DMS114 treated with DMSO at 0.1 percent for 48 hours (cell line): ENCODE results near the gene PDIA5.
"Not testable (repeated sequence)": the region's sequence is repeated elsewhere in the genome, so short reads cannot be mapped to it uniquely, and the experiment has no call there.

Experiments
- DNase-seq: peaks from one replicate; lab custom pipeline; 2025; ENCODE audit not compliant: unreplicated experiment; lab: John Stamatoyannopoulos, UW

PDIA5 gene

DNA sequence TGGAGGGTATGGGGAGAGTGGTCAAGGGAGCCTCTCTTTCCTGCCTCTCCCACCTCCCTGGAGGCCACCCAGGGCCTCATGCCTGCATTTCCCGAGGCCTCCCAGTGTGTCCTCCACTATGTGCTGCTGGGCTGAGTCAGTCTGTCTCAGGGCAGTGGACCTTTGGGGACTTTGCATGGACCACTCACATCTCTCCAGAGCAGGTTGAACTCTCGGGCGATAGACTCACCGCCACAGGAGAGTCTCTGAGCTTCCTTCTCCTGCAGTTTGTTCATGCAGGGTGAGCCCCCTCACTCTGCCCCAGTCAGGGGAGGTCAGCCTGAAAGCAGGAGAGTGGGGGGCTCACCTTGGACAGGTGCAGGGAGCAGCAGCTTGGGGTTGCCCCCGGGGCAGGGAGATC lies 74.5 kb downstream of the PDIA5 start:
- DNase-seq, result no peak

DNA sequence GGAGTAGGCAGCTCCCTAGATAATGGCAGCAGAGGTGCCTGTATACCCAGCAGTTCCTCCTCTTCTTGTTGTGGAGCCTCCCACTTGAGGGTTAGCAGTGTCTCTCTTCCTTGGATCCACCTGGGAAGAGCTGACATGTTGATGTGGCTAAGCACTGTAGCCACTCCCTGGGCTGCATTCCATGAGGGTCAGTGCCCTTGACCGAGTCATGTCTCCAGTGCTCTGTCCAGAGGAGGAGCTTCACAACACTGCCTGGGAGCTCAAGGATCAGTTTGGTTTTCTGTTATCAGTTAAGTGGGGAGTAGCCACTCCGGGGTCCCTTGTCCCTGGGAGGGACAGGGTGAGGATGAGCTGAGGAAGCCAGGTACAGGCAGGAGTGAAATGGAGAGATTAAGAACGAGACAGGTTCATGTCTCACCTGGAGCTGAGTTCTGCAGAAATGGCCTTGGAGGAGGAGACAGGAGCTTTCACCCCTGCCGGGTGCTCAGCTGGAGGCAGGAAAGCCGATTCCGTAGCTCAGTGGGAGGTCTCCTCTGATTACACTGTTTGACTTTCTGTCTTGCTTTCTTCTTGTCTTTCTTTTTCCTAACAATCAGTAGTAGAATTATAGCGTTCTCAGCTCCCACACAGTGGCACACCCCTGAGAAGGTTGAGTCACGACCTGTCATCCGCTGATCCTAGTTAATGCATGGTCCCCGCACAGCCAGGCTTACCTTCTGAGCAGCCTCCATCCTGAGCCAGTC lies 77.0 kb downstream of the PDIA5 start:
- DNase-seq, result no peak

DNA sequence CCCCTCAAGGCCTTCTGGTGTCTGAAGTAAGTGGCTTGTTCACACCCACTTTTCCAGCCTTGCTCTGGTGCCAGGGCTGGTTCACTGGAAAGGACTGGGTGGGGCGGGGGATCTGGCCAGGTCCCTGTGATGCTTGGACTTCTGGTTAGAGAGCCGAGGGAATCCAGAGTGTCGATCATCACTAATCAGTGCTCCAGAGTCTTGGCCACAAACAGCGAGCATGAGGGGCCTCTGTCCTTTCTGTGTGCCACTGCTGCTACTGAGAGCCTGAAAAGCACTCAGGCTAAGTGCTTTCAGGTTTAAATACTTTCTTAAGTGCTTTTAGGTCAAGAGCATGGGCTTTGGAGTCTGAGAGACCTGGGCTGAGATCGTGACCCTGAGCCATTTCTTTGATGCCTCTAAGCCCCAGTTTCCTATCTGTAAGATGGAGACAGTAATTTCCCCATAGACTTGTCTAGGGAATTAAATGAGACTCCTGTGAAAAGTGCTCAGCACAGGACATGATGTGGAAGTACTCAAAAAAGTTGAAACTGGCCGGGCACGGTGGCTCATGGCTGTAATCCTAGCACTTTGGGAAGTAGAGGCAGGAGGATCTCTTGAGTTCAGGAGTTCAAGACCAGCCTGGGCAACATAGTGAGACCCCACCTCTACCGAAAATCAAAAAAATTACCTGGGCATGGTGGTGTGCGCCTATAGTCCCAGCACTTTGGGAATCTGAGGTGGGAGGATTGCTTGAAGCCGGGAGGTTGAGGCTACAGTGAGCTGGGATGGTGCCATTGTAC lies 81.1 kb downstream of the PDIA5 start:
- no peak for DNase-seq

DNA sequence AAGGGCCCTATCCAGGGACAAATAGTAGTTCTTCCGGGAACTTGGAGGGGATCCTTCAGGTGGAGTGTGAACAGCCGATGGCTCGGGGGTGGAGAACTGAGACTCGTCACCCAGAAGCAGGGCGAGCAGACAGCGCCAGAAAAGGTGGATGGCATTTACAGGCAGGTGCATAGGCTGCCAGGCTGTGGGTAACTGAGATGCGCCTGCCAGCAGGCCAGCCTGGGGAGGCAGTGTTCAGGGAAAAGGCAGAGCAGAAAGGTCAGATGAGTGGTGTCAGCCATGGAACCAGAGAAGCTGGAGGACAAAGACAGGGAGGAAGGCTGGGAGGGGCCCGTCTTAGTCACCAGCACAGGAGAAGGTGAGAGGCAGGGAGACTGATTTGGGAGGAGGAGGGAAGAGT lies 81.9 kb downstream of the PDIA5 start:
- DNase-seq, result no peak

DNA sequence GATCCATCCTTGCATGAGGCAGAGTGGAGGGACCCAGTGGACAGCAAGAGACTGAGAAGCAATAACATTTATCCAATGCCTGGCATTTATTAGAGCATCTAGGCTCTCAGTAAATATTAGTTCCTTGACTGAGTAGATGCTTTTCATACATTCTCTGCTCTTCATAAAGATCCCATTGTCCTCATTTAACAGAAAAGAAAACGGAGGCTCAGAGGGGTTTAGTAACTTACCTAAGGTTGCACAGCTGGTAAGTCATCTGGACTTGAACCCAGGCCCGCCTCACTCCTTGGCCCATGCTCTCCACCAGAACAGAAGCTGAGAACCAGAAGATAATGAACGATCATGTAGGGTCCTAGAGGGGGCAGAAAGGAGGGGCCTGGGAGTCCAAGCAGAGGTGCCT lies 82.7 kb downstream of the PDIA5 start:
- no peak for DNase-seq

DNA sequence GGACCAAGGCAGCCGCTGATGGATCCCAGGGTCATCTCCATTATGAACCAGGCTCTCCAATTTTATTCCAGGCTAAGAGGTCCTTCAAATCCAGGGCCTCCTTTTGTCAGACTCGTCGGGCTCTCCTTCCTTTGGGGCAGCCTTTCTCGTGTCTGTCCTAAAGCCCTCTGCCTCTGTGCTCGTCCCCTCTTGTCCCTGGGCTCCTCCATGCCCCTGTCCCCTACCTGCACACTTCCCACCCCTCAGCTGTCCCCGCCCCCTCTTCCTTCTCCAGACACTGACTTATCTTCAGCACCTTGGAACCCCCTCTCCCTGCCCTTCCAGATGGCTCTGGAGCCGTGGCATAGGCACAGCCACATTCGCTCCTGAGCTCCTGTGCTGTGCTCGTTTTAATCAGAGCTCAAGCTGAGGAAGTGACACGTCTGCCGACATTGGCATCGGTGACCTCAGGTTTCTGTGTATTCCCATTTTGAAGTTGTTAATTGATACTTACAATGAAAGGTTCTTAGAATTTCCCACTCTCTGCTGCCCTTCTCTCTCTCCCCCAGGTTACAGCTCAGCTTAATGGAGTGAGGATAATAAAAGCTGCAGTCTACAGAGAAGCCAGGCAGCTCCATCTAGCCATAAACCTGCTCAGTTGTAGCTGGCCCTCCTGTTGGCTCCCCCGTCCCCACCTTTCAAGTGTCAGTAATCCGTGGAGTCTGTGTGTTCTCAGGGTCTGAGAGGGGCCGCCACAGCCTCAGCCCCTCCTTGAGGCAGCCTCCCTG lies 83.8 kb downstream of the PDIA5 start:
- DNase-seq, result no peak

DNA sequence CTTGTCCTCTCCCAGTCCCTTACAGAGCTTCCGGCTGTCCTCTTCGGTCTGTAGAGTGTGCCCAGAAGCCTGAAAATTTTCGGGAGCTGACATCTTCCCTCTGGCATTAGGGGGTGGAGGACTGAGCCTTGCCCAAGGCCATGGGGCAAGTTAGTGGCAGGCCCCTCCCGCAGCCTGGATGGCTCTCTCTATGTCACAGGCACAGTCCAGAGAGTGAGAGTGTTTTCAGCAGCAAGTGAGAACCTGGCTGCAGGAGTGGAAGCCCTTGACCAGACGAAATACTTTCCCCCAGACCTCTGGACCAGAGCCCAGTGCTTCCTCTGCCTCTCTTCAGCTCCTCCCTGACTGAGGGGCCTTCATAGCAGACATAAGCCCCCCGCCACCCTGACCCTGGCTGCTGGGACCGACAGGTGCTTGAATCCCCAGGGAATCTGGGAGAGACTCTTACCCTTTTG lies 84.5 kb downstream of the PDIA5 start:
- no peak for DNase-seq

DNA sequence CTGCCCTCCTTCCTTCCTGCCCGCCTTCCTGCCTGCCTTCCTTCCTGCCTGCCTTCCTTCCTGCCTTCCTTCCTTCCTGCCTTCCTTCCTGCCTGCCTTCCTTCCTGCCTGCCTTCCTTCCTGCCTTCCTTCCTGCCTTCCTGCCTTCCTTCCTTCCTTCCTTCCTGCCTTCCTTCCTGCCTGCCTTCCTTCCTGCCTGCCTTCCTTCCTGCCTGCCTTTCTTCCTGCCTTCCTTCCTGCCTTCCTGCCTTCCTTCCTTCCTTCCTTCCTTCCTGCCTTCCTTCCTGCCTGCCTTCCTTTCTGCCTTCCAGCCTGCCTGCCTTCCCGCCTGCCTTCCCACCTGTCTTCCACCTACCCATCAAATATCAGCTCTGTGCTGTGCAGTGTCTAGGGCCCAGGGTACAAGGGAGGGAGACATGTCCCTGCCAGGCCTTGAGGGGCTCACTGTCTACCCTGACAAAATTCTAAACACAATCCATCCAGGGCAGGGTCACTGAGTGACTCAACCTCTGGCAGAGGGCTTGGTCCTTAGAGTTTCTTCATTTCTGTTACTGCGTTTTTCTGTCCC lies 85.1 kb downstream of the PDIA5 start:
- DNase-seq, result not testable (repeated sequence)

DNA sequence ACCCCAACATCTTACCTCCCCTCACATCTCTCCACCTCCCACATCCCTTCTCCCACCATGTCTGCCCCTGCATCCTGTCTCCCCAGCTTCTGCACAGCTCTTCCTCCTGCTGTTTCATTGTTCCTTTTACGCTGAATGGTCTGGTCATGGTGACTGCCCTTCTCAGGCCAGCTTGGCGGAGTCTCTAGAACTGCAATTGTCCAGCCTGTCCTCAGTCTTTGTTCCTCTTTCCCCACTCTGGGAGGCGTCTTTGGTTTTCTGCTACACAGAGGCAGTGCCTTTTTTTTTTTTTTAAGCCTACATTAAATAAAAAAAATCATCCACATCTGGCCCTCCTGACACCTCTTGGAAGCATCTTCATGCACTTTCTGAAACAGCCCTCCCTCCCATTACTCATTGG lies 85.9 kb downstream of the PDIA5 start:
- DNase-seq, result no peak

DNA sequence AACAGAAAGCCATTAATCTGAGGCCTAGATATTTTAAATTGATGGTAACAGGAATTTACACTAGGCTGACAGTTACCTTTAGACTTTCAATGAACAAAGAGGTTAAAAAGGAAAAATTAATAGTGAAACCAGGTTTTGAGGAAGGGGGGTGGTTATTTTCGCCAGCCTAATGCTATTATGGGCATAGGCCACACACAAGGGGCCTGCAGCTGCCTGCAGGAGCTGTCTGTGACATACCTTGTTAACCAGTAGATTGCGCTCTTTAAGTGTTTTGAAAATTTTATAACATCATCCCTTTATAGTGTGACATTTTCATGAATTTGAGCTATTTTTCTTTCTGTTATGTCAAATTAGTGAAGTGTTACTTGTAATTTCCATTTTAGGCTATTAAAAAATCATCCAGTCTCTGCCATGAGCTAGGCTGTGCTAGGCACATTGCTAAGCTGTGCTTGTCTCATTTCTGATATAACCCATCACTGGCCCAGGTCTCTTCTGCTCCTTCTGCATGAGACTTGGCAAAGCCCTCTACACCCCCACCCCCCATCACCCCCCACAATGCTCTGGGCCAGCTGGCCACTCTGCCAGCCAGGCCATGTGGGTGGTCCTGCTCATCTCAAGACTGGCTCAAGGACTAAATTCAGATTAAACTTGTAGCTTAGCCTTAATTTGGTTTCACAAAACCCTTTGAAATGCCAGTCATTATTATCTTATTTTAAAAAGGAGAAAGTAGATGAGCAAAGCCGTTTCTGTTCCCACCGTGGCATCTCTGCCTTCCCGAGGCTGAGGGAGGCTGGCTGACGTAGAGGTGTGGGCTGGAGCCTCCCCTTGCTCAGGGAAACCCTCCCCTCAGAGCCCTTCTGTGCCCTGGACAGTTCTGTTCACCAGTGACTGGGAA lies 86.5 kb downstream of the PDIA5 start:
- DNase-seq, result no peak

DNA sequence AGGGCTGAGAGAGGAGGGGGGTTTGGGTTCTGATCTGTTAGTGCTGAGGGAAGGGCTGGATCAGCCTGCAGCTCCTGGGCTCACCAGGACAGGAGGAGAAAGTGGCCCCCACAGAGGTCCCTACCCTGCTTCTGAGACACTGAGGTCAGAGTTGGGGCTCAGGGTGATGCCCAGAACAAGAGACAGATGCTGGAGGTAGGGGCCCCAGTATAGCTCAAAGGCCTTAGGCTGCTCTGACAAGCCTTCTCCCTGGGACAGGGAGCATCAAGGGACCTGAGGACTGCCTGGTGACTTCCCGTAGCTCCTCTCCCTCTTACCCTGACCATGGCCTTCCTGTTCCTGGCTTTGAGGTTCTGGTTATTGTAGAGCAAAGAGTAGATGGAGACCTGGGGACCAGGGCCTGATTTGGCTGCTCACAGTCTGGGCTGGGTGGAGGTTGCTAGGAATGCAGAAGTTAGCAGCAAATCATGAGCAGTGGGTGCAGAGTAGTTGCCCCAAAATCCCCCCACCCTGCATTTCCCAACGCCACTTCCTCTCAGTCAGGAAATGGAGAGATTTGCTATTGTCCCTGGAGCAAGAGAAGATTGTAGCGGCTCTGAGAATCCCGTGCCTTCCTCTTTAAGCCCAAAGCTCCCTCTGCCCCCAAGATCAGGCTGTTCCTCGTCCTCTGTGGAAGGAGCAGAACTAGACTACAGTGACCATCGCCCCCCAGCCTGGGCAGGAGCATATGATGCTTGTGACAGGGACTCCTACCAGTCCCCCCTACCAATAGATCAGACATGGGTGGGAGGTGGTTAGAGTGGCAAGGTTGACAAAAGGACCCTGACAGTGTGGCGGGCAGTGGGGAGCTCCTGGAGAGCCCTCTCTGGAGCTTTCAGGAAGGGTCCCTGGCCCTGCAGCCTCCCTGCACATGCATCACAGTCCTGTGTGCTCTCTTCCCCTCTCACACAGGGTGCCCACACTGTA lies 87.5 kb downstream of the PDIA5 start:
- no peak for DNase-seq

DNA sequence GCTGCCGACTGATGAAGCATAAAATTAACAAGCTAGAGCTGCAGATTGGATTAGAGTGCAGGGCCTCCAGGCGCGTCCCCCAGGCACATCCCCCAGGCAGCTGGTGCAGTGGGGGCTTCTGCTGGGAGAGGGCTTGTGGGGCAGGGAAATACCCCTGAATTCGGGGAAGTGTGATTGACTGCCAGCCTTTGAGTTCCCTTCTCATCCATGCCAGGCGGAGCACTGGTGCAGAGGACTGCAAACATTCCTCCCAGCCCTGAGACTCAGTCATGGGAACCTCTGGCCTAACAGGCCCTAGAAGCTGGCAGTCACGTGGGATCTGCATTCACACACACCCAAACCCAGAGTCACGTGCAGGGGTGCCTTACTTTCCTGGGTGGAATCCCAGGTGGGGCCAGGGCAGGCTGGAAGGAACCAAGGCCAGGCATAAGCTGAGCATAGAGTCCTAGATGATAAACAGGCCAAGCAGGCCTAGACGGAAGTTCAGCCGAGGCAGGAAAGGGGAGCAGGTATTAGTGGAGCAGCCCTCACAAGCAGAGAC lies 88.7 kb downstream of the PDIA5 start:
- DNase-seq, result no peak

DNA sequence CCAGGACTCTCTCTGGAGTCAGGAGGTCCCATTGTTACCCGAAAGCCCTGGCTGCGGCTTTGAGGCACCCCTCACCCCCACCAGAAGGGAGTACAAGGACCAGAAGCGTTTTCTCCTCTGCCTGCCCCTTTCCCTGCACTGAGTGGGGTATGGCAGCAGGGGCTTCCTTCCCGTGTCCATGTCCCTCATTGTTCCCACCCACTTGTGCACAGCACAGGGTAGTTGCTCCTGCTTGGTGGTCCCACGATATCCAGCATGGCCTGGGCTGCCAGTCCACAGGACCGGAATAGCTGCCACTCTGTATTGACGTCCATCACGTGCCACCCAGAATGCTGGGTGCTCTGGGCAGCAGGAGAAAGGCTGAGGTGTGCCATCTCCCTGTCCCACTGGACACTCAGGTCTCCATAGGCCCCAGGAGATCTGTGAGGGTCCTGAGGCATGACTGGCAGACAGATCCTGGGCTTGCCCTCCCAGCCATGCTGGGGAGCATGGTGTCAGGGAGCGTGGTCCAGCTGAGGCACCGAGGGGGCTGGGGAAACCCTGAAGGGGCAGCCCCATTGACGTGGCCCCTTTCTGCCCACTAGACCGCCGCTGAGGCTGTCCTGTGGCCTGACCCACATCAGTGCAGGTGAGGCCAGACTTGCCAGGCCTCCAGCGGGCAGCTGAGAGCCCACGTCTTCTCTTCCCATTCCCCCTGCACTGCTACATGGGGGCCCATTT lies 89.6 kb downstream of the PDIA5 start:
- DNase-seq, result no peak

DNA sequence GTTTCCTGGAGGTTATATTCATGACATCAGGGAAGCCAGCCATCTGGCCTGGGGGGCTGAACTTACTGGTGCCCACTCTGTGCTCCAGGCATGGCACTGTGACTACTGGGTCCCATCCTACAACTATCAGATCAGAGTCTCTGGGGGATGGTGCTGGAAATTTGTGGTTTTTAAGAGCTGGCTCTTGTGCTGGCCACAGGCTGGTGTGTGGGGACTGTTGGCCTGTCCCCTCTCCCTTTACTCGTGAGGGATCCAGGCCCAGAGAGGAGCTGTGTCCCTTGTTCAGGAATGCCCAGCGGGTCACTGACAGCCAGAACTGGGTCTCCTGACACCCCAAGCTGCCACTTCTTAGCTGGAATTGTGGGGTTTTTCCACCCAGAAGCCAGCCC lies 90.4 kb downstream of the PDIA5 start:
- no peak for DNase-seq

DNA sequence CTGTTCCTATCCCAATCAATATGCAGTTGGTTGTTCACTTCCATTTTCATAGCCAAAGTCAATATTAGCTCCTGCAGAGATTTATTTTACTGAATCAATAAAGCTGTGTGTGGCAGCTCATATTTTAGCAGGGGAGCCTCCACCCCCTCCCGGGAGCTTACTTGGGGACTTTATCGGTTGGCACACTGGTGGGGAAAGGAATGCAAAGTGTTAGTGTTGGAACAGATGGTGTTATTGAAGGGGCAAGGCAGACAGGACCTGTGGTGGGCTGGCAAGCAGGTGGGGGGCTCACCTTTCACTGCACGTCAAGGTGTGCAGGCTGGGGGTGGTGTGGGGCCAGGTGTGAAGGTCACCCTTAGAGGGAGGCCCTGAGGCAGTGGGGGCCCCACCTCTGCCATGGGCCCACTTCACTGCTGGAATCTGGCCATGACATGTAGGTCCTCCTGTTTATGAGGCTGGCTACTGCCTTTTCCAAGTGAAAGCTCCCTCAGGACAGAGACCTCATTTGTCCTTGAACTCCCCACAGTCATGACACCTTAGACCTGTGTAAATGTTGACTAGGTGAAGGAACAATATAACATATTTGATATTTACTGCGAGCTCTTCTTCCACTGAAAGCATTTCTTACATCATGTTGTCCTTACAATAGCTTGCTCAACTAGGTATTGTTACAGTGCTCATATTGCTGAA lies 90.9 kb downstream of the PDIA5 start:
- DNase-seq, result no peak

DNA sequence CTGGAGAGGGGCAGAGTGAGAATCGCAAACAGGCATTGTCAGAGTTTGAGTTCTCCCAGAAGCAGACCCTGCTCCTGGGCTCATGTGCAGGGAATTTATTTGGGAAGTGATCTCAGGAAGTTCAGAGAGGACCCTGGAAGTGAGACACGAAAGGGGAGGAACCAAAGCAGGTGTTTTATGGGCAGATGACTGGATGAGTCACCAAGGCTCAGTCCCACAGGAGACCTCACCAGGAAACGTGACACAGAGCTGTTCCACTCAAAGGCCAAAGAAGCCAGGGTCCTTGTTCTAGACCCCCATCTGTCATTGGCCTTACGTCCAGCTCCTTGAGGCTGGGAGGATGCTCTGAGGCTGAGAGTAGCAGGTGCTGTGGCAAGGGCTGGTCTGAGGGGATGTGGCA lies 91.5 kb downstream of the PDIA5 start:
- DNase-seq, result no peak

DNA sequence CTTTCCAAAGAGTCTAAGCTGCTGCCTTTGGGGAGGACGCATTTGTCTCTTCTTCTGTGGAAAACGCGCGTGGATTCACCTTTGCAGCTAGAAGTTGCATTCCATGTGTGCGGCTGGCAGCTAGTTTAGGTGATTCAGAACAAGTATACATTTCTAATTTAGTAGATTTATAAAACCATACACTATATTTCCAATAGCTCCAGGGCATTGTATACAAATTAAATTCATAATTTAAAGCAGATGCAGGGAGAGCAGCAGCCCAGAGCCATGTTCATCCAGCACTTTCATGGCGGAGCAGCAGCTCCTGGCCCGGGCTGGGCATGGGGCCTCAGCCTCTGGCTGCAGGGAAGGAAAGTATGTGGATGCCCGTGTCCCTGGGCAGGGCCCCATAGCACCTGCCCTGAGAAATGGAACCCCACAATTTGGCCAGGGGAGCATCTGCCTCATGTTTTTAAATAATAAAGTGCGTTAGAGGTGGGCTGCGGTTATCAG lies 92.1 kb downstream of the PDIA5 start:
- no peak for DNase-seq
